Endothelial cell of umbilical vein (primary cell): ENCODE measurements around the gene PPP2R2C. TPM values are rescaled to one million over a fixed set of nuclear protein-coding genes. Genes with fewer than 3 reads are reported as not detected.

ENCODE experiments used
- BruUV-seq: library from RNA; stranded (reverse); fragments of 400-500 nt; replicated peaks from 2 replicates; lab custom pipeline; 2021; lab: Mats Ljungman, UMichigan
- CTCF ChIA-PET: fragments of 300-600, 350-600 bp; sonication (Branson Sonifier 250); formaldehyde crosslinking; loops from one replicate; lab custom pipeline; 2021; ENCODE audit warnings: antibody characterized with exemption, inconsistent platforms; lab: Charles Lee
- POLR2A ChIA-PET: fragments of 300-600, 350-600 bp; sonication (Branson Sonifier 250); formaldehyde crosslinking; loops from one replicate; lab custom pipeline; 2021; ENCODE audit warnings: antibody characterized with exemption, inconsistent platforms; lab: Charles Lee
- DNase-seq: peaks from one replicate; pipeline ENCODE4 v3.0.0-alpha.2; 2011; ENCODE audit warnings: low read depth, low spot score
- FAIRE-seq: peaks from 2 replicates; lab custom pipeline; 2011; peaks lifted over from hg19 to GRCh38; lab: Jason Lieb, UNC
- H2AFZ ChIP-seq: 2 replicates; pipeline ENCODE4 v1.6.0; 2012; ENCODE audit warnings: low read depth, low read length, control low read depth, inconsistent platforms
- H3K27ac ChIP-seq: 2 replicates; pipeline ENCODE4 v1.5.1; 2011; ENCODE audit warnings: low read depth, mild to moderate bottlenecking, control low read depth, low read length, moderate library complexity; ENCODE audit not compliant: insufficient read depth
- H3K27me3 ChIP-seq, 2 experiments: 2 replicates each; pipeline versions ENCODE4 v1.6.0 to v1.6.1; 2011; ENCODE audit warnings: low read length in 2 of 2, mixed read lengths in 1 of 2; ENCODE audit not compliant: control insufficient read depth in 2 of 2, insufficient read depth in 2 of 2
- H3K36me3 ChIP-seq, 2 experiments: 2 replicates in 1 of 2; 3 replicates in 1 of 2; pipeline ENCODE4 v1.5.1; 2011; ENCODE audit warnings: low read length in 2 of 2, mild to moderate bottlenecking in 1 of 2, moderate library complexity in 1 of 2; ENCODE audit not compliant: control insufficient read depth in 2 of 2, insufficient read depth in 2 of 2; ENCODE audit errors: extremely low read depth in 1 of 2
- H3K4me1 ChIP-seq: 3 replicates; pipeline ENCODE4 v1.5.1; 2011; ENCODE audit warnings: mild to moderate bottlenecking, low read length; ENCODE audit not compliant: control insufficient read depth, insufficient read depth; ENCODE audit errors: extremely low read depth
- H3K4me2 ChIP-seq: 2 replicates; pipeline ENCODE4 v1.6.1; 2011; ENCODE audit warnings: low read length, control low read depth, mixed read lengths; ENCODE audit not compliant: insufficient read depth
- H3K4me3 ChIP-seq, 3 experiments: fragments of 200-600 bp in 1 of 3; sonication (generic), shearing (Covaris generic) in 1 of 3; replicated peaks in 1 of 3; 2 replicates each; pipeline ENCODE4 v1.5.1; 2011 to 2016; ENCODE audit warnings: control low read depth in 3 of 3, low read length in 3 of 3, mild to moderate bottlenecking in 2 of 3, inconsistent platforms in 1 of 3, low read depth in 1 of 3, moderate library complexity in 1 of 3; ENCODE audit not compliant: insufficient read depth in 1 of 3
- H3K79me2 ChIP-seq: 2 replicates; pipeline ENCODE4 v1.6.0; 2012; ENCODE audit warnings: low read length, inconsistent platforms; ENCODE audit not compliant: control insufficient read depth, insufficient read depth
- H3K9ac ChIP-seq: replicated peaks from 2 replicates; pipeline ENCODE3; 2011; ENCODE audit warnings: low read length, control low read depth; ENCODE audit not compliant: insufficient read depth; ENCODE audit errors: extremely low read depth
- H3K9me1 ChIP-seq: replicated peaks from 3 replicates; pipeline ENCODE4 v1.6.0; 2011; ENCODE audit warnings: mild to moderate bottlenecking, low read length; ENCODE audit not compliant: control insufficient read depth, insufficient read depth; ENCODE audit errors: extremely low read depth
- H3K9me3 ChIP-seq: replicated peaks from 2 replicates; pipeline ENCODE4 v1.5.1; 2012; ENCODE audit warnings: low read length, inconsistent platforms; ENCODE audit not compliant: control insufficient read depth, insufficient read depth
- H4K20me1 ChIP-seq: replicated peaks from 2 replicates; pipeline ENCODE3; 2011; ENCODE audit warnings: mild to moderate bottlenecking, low read length; ENCODE audit not compliant: control insufficient read depth, insufficient read depth; ENCODE audit errors: extremely low read depth
- EZH2 ChIP-seq: IDR thresholded peaks from 2 replicates; pipeline ENCODE4 v1.6.1; 2012; ENCODE audit warnings: borderline replicate concordance, low read depth, mild to moderate bottlenecking, moderate library complexity, low read length, inconsistent platforms; ENCODE audit not compliant: severe bottlenecking
- FOS ChIP-seq: IDR thresholded peaks from 2 replicates; pipeline ENCODE4 v1.6.1; 2011; ENCODE audit warnings: mild to moderate bottlenecking, low read length, moderate library complexity, borderline replicate concordance; ENCODE audit not compliant: insufficient read depth
- GATA2 ChIP-seq: IDR thresholded peaks from 2 replicates; pipeline ENCODE4 v1.7.0; 2011; ENCODE audit warnings: low read depth, mild to moderate bottlenecking, moderate library complexity, mixed read lengths, low read length; ENCODE audit not compliant: insufficient read length, insufficient read depth
- JUN ChIP-seq: IDR thresholded peaks from 2 replicates; pipeline ENCODE4 v1.6.1; 2011; ENCODE audit warnings: borderline replicate concordance, low read depth; ENCODE audit not compliant: insufficient read length, insufficient read depth
- MYC ChIP-seq: IDR thresholded peaks from one replicate; pipeline ENCODE4 v1.6.1; 2011; ENCODE audit warnings: mild to moderate bottlenecking, low read depth, low read length
- POLR2A ChIP-seq: IDR thresholded peaks from 2 replicates; pipeline ENCODE4 v1.6.1; 2012; ENCODE audit warnings: low read depth, mild to moderate bottlenecking, control low read depth, low read length
- POLR2AphosphoS5 ChIP-seq: IDR thresholded peaks from 2 replicates; pipeline ENCODE4 v1.6.1; 2012; ENCODE audit warnings: low read depth, mild to moderate bottlenecking, control low read depth, low read length, moderate library complexity; ENCODE audit not compliant: insufficient read depth
- dilution Hi-C: fragments of 300-500 bp; cut with MboI; formaldehyde crosslinking; loops from one replicate; pipeline ENCODE4 v1.15.0; 2019; ENCODE audit warnings: low sequenced_read_pairs; ENCODE audit not compliant: extremely low pct_ligation_motif_present
- intact Hi-C: fragments of 100-400 bp; cut with micrococcal nuclease; formaldehyde crosslinking; loops from one replicate; pipeline ENCODE4 v1.10.0; 2022
- polyA plus RNA-seq, 4 experiments: library from polyadenylated mRNA; depleted of rRNA in 3 of 4; stranded (reverse) in 3 of 4; unstranded in 1 of 4; fragments of >200 nt; gene quantifications; 2 replicates each; pipeline versions ENCODE4 v1.2.1 to v1.2.3, GENCODE V29; 2011 to 2012; ENCODE audit warnings: missing spikeins in 1 of 4
- total RNA-seq: library from RNA; stranded (reverse); gene quantifications from 2 replicates; pipeline ENCODE4 v1.2.3, GENCODE V29; 2021
- TF ChIP-seq, protein P1 (sequence below), 2 donors: IDR thresholded peaks; 1 replicate in 1 of 2; 2 replicates in 1 of 2; pipeline ENCODE4 v1.5.1; 2011; ENCODE audit warnings: low read length in 2 of 2, mild to moderate bottlenecking in 2 of 2, moderate library complexity in 2 of 2, control low read depth in 1 of 2, inconsistent platforms in 1 of 2, low read depth in 1 of 2; ENCODE audit not compliant: insufficient read depth in 1 of 2; ENCODE audit errors: extremely low read depth in 1 of 2
- TF ChIP-seq, protein P2 (sequence below): IDR thresholded peaks from 2 replicates; pipeline ENCODE4 v1.6.1; 2011; ENCODE audit not compliant: insufficient read depth, insufficient read length

The PPP2R2C gene
- total and polyA plus RNA-seq, 2 donors (not counting 3 experiments of a cell fraction or from before 2014, with no cell fraction given) = 0.03 to 0.09 TPM

DNA sequence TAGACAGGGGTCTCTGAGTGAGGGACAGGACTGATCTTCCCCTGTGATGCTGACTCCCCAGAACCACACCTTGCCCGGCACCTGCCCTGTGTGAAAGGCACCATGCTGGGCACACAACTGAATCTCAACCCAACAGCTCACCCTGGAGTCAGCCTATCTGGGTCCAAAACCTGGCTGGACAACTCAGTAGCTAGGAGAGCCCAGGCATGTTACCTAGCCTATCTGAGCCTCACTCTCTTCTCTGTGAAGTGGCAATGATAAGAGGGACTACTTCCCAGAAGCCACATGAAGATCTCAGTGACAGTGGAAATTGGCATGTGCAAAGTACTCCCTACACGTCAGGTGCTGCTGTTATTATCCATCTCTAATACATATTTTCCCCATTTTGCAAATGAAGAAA, 44.8 kb upstream of the PPP2R2C start:
- no peak for DNase-seq
- no peak overlapping the region for H2AFZ ChIP-seq
- TF ChIP-seq GATA2 = no peak
- no peak for TF ChIP-seq POLR2AphosphoS5
- TF ChIP-seq, protein P1, sequence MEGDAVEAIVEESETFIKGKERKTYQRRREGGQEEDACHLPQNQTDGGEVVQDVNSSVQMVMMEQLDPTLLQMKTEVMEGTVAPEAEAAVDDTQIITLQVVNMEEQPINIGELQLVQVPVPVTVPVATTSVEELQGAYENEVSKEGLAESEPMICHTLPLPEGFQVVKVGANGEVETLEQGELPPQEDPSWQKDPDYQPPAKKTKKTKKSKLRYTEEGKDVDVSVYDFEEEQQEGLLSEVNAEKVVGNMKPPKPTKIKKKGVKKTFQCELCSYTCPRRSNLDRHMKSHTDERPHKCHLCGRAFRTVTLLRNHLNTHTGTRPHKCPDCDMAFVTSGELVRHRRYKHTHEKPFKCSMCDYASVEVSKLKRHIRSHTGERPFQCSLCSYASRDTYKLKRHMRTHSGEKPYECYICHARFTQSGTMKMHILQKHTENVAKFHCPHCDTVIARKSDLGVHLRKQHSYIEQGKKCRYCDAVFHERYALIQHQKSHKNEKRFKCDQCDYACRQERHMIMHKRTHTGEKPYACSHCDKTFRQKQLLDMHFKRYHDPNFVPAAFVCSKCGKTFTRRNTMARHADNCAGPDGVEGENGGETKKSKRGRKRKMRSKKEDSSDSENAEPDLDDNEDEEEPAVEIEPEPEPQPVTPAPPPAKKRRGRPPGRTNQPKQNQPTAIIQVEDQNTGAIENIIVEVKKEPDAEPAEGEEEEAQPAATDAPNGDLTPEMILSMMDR (IDR thresholded peaks at IDR 0.05; ENCODE audit: extremely low read depth in 1 of 2, insufficient read depth in 1 of 2, low read depth in 1 of 2, low read length in 2 of 2) = no peak
- no peak for TF ChIP-seq POLR2A
- no peak for TF ChIP-seq MYC
- no peak for TF ChIP-seq EZH2
- intact Hi-C loops = no loop called here
- H3K4me1 ChIP-seq = no peaks in the 10 kb centered on the region
- no TSS peak for BruUV-seq
- no peaks in the 10 kb centered on the region for H3K36me3 ChIP-seq
- no peak overlapping the region for H3K9ac ChIP-seq
- no peaks in the 10 kb centered on the region for H3K9me3 ChIP-seq
- CTCF ChIA-PET = no interaction called here
- H3K27ac ChIP-seq = no peak overlapping the region
- no peak overlapping the region for H3K4me2 ChIP-seq
- no peaks in the 10 kb centered on the region for H3K27me3 ChIP-seq
- no peaks in the 10 kb centered on the region for H3K79me2 ChIP-seq
- no peaks in the 10 kb centered on the region for H3K9me1 ChIP-seq
- H4K20me1 ChIP-seq = no peaks in the 10 kb centered on the region
- POLR2A ChIA-PET = no interaction called here
- dilution Hi-C loops = no loop called here
- H3K4me3 ChIP-seq = no peak overlapping the region
- FAIRE-seq = no peak

DNA sequence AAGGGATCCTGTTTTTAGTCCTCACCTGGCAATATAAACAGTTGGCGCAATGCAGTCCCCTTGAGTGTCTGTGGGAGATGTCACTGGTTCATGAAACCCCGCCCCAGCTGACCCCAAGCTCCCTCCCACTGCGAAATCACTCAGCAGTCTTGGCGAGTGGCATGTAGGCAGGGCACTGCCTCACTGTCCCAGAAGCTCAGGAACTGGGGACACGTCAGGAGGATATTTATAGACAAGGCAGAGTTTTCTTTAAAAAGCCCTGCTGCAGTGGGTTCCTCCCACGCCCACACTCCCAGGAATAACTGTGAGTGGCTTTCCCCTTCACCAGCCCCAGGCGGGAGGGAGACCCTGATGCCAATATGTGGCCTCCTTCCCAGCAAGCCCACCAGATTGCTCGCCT, 44.3 kb upstream of the PPP2R2C start:
- no peak for DNase-seq
- dilution Hi-C loops (no loop called here), intact Hi-C loops (no loop called here)
- Histone ChIP-seq H3K4me3 (no peak overlapping the region), H3K36me3 (no peaks in the 10 kb centered on the region), H3K4me1 (no peaks in the 10 kb centered on the region), H4K20me1 (no peaks in the 10 kb centered on the region), H3K79me2 (no peaks in the 10 kb centered on the region), H2AFZ (no peak overlapping the region), H3K9me3 (no peaks in the 10 kb centered on the region), H3K4me2 (no peak overlapping the region), H3K27ac (no peak overlapping the region), H3K27me3 (no peaks in the 10 kb centered on the region), H3K9ac (no peak overlapping the region), H3K9me1 (no peaks in the 10 kb centered on the region)
- no peak for FAIRE-seq
- POLR2A ChIA-PET = no interaction called here
- TF ChIP-seq, protein P2, sequence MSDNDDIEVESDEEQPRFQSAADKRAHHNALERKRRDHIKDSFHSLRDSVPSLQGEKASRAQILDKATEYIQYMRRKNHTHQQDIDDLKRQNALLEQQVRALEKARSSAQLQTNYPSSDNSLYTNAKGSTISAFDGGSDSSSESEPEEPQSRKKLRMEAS = no peak
- TF ChIP-seq POLR2AphosphoS5 = no peak
- TF ChIP-seq, protein P1 (IDR thresholded peaks at IDR 0.05; ENCODE audit: extremely low read depth in 1 of 2, insufficient read depth in 1 of 2, low read depth in 1 of 2, low read length in 2 of 2) = no peak
- TF ChIP-seq JUN = no peak
- TF ChIP-seq POLR2A = no peak
- TF ChIP-seq EZH2 = no peak
- TF ChIP-seq FOS = no peak
- TF ChIP-seq GATA2 = no peak
- TF ChIP-seq MYC = no peak
- BruUV-seq = no TSS peak
- CTCF ChIA-PET = no interaction called here
